HG02981 (cell line): ENCODE data around the gene KDM6A.
"Not testable (repeated sequence)": the region's sequence is repeated elsewhere in the genome, so short reads cannot be mapped to it uniquely, and the experiment has no call there.

Source experiments
- ATAC-seq: cut with Tn5 transposase; IDR thresholded peaks from one replicate; pipeline ENCODE4 v1.9.1; 2021; ENCODE audit warnings: mild to moderate bottlenecking, moderate library complexity; ENCODE audit not compliant: unreplicated experiment

Gene KDM6A

DNA sequence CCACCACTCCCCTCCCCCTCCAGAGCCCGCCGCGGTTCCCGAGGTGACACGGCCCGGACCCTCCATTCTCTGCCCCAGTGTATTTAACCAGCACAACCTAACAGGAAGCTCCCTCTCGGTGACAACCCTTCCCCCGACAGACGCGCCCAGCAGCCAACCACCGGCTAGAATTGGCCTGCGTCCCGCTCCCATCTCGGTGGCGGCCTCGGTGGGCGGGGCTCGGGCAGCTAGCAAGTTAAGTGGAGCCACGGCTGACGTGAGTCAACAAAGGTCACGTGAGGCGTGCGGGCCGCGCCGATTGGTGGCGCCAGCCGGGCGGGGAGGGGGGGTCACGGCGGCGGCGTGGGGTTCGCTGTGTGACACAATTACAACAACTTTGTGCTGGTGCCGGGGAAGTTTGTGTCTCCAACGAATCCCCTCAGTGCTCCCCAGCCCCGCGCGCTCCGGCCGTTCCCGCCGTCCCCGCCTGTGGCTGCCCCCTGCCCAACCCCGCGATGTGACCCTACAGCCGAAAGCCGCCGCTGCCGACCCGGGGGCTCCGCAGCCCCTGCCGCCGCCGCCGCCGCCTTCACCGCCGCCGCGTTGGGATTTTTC, at the start of gene KDM6A:
KDM6A (plus strand) TSS at position 368 of the 594 bp plus-strand sequence. CDS start 364 bp downstream, outside the sequence.
- ATAC-seq, result peak; percentile 93

DNA sequence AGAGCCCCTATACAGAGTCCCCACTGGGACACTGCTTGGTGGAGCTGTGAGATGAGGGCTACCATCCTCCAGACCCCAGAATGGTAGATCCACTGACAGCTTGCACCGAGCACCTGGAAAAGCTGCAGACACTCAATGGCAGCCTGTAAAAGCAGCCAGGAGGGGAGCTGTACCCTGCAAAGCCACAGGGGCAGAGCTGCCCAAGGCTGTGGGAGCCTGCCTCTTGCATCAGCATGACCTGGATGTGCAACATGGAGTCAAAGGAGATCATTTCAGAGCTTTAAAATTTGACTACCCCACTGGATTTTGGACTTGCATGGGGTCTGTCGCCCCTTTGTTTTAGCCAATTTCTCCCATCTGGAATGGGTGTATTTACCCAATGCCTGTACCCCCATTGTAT, 49.8 kb upstream of the KDM6A start:
- ATAC-seq, result not testable (repeated sequence)

GRCh38 chrX:44828008-44828605, 44.9 kb upstream of the KDM6A start:
- ATAC-seq, result no peak

DNA sequence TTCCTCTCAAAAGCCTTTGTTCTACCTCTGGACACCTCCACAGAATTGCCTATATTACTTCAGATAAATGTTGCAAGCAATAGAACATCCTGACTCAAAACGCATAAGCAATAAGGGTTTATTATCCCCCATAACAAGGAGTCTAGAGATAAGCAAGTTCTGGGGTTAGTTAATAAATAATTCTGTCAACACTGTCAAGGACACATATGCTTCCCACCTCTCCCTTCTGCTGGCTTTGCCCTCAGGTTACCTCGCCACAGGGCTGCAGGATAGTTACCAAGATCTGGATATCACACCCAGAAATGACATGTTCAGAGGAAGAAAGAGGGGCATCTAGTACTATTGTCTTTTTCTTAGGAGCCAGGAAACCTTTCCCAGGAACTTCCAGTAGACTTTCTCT, 43.2 kb upstream of the KDM6A start:
- no peak for ATAC-seq

DNA sequence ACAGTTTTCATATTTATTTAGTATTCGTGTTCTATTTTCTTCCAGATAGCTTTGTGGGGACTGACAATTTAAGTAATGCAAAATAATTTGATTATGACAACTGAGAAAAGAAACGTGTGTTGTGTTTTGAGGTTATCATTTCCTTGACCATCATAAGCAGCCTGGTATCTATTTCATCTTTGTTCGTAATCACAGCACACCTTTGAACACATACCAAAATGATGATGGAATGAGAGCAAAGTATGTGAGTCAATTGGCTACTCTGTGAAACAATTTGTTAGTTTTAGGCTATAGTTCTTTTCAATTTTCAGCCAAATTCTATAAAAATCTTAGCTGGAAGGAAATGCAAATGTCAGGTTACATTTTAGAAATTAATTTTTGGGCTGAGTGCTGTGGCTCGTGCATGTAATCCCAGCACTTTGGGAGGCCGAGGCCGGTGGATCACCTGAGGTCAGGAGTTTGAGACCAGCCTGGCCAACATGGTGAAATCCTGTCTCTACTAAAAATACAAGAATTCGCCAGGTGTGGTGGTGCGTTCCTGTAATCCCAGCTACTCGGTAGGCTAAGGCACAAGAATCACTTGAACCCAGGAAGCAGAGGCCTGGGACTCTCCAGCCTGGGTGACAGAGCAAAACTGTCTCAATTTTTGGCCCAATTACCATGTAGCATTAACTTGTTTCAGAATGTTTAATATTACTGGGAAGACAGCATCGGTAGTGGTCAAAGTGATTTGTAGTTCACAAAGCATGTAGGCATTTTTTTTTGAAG, 30.3 kb upstream of the KDM6A start:
- no peak for ATAC-seq

- ATAC-seq, result no peak
These were observed 29.7 kb upstream of the KDM6A start for GRCh38 chrX:44843318-44843702.

DNA sequence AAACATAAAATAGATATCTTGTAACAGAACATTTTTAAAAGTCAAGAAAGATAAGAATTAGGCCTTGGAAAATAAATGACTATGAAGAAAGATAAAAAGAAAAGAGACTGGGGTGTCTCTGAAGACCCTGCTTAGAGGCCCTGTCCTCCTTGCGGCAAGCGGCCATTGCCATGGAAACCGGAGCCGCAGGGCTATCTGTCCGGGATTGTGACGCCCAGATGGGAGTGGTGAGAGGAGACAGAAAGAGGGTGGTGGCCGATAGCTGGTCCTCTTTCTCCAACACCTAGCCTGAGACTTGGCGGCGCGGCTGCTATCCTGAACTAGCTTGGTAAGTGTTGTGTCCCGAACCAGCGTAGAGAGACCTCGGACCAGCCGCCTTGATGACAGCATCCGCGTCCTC, 29.2 kb upstream of the KDM6A start, which contains the start of gene DUSP21:
DUSP21 (plus strand) TSS at position 269 of the 400 bp plus-strand sequence; CDS start at position 381, 112 bp downstream.
- ATAC-seq, result no peak

DNA sequence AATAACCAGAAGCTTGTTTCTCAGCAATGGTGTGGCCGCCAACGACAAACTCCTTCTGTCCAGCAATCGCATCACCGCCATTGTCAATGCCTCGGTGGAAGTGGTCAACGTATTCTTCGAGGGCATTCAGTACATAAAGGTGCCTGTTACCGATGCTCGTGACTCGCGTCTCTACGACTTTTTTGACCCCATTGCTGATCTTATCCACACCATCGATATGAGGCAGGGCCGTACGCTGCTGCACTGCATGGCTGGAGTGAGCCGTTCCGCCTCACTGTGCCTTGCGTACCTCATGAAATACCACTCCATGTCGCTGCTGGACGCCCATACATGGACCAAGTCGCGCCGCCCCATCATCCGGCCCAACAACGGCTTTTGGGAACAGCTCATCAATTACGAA, 28.8 kb upstream of the KDM6A start:
- ATAC-seq, result no peak

GRCh38 chrX:44850891-44851290, 22.1 kb upstream of the KDM6A start:
- ATAC-seq, result not testable (repeated sequence)

DNA sequence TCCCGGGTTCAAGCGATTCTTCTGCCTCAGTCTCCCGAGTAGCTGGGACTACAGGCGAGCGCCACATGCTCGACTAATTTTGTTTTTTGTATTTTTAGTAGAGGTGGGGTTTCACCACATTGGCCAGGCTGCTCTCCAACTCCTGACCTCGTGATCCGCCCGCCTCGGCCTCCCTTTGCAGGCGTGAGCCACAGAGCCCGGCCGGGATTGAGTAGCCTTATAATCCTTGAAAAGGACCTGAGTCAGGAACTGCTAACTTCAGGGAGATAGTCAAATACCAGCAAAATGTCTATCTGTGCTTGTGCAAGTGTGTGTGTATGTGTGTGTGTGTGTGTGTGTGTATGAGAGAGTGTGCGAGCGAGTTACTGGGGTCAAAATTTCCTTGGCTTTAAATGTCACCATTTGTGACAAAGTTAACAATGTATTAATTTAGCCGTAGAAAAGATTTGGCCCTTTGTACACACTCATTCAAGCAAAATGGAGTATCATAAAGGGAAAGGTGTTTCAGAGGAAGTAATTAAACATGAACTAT, 1.8 kb upstream of the KDM6A start:
- no peak for ATAC-seq

- peak; percentile 27 for ATAC-seq
These were observed 812 bp upstream of the KDM6A start for GRCh38 chrX:44871931-44872820.

DNA sequence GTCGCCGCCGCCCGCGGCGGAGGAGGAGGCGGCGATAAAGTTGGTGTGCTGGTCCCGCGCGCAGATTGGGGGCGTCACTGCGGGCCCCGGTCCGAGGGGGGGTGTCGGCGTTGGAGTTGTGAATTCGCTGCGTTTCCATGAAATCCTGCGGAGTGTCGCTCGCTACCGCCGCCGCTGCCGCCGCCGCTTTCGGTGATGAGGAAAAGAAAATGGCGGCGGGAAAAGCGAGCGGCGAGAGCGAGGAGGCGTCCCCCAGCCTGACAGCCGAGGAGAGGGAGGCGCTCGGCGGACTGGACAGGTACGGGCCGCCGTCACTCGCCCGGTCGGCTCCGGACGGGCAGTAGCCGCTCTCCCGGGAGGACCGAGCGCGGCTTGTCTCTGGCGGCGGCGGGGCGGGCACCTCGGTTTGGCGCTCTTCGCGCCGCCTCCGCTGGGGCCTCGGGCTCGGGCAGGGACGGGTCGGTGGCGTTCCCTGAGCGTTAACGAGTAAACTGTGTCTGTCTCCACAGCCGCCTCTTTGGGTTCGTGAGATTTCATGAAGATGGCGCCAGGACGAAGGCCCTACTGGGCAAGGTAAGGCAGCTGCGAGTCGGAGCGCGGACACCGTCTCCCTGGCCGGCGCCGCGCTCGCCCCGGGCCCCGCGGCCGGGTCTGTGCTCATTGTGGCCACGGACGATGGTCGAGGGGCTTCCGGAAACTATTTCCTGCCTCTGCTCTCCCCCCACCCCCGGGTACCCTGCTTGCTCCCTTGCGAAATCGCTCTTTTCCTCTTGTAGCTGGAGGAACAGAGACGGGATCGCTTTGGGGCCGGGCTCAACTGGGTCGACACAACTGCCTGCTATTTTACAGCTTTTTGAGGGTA, 658 bp downstream of the KDM6A start:
- ATAC-seq, result no peak

GRCh38 chrX:44874420-44875184, 1.6 kb downstream of the KDM6A start:
- no peak for ATAC-seq

- ATAC-seq, result no peak
These were observed 2.1 kb downstream of the KDM6A start for GRCh38 chrX:44875185-44875489.

- ATAC-seq, result no peak
These were observed 3.1 kb downstream of the KDM6A start for GRCh38 chrX:44876086-44876485.

DNA sequence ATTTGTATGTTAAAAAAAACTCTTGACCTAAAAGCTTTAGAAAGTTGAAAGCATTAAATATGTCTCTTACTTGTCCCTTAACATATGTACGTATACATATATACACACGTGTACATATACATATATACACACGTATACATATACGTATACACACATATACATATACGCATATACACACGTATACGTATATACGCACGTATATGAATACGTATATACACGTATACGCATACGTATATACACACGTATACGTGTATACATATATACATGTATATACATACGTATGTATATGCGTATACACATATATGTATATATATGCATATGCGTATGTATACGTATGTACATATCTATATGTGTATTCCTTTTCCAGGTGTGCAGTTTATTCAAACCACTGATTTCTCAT, 3.8 kb downstream of the KDM6A start:
- ATAC-seq, result no peak

DNA sequence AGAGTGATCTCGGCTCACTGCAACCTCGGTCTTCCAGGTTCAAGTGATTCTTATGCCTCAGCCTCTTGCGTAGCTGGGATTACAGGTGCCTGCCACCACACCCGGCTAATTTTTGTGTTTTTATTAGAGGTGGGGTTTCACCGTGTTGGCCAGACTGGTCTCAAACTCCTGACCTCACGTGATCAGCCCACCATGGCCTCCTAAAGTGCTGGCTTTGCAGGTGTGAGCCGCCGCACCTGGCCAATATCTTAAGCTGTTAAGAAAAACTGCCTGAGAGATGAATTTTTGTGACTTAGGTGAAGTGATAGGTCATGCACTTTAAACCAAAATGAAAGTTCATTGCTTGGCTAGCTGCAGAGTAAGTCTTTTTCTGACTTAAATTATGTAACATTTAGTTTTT, 5.8 kb downstream of the KDM6A start:
- no peak for ATAC-seq

DNA sequence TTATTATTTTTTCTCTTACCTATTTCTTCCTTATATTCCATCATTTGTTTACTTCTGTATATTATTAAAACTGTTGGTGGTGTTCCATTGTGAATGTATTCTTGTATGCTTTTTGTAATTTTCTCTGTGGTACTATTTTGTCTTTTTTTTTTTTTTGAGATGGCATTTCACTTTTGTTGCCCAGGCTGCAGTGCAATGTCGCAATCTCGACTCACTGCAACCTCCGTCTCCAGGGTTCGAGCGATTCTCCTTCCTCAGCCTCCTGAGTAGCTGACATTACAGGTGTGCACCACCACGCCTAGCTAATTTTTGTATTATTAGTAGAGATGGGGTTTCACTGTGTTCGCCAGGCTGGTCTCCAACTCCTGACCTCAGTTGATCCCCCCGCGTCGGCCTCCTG, 8.6 kb downstream of the KDM6A start:
- ATAC-seq, result no peak

- ATAC-seq, result no peak
These were observed 9.6 kb downstream of the KDM6A start for GRCh38 chrX:44882635-44883034.
